C4-2B (cell line): ENCODE results near the gene HOXA5.

Experiments used
- ZFX ChIP-seq: fragments of 450-650 bp; IDR thresholded peaks from 2 replicates; pipeline ENCODE4 v1.6.1; 2017
- TF ChIP-seq, protein P1 (sequence below): fragments of 450-650 bp; conservative IDR thresholded peaks from 2 replicates; pipeline ENCODE4 v1.5.1; 2017; ENCODE audit warnings: mild to moderate bottlenecking

- peak; percentile 91; the same call in 1 of the 2 replicates for TF ChIP-seq ZFX
- TF ChIP-seq, protein P1, sequence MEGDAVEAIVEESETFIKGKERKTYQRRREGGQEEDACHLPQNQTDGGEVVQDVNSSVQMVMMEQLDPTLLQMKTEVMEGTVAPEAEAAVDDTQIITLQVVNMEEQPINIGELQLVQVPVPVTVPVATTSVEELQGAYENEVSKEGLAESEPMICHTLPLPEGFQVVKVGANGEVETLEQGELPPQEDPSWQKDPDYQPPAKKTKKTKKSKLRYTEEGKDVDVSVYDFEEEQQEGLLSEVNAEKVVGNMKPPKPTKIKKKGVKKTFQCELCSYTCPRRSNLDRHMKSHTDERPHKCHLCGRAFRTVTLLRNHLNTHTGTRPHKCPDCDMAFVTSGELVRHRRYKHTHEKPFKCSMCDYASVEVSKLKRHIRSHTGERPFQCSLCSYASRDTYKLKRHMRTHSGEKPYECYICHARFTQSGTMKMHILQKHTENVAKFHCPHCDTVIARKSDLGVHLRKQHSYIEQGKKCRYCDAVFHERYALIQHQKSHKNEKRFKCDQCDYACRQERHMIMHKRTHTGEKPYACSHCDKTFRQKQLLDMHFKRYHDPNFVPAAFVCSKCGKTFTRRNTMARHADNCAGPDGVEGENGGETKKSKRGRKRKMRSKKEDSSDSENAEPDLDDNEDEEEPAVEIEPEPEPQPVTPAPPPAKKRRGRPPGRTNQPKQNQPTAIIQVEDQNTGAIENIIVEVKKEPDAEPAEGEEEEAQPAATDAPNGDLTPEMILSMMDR = no peak
These were observed 29.5 kb upstream of the HOXA5 start for GRCh38 chr7:27172823-27173510.
